B cell (primary cell): ENCODE measurements around the gene OR4K2.
A peak's percentile ranks its signal among the peaks of the same experiment; 100 is the strongest.

ENCODE experiments used
- EZH2 ChIP-seq: IDR thresholded peaks from 2 replicates; pipeline ENCODE4 v1.6.1; 2012; ENCODE audit warnings: borderline replicate concordance, low read depth, mild to moderate bottlenecking, moderate library complexity, low read length; ENCODE audit not compliant: insufficient read depth, poor library complexity, severe bottlenecking
- TF ChIP-seq, protein P1 (sequence below): fragments of 200-600 bp; IDR thresholded peaks from one replicate; pipeline ENCODE4 v1.8.0; 2022; ENCODE audit warnings: antibody characterized with exemption, mild to moderate bottlenecking

DNA sequence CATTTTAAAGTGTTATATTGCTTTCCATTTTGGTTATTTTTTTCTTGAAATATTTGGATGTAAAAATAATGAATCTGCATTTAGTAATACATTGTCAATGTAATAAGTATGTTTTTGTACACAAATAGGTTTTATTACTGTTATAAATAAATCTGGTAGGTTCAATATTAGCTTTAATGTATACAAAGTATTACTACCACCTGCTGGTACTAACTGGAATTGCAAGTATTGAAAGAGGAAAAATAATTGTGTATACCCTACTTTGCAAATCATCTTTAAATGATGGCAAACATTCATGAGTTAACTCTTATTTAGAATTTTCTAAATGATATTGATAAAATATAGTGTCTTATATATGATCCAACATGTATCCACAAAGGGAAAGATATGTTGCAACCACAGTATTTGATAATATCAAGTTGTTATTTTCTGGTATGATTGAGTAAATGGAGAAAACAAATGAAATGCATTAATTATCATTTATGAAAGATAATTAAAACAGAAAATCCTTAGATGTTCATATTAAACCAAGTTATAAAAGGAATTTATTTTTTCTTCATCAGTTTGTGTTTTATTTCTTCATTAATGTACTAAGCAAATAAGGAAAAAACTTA, 3.2 kb downstream of the OR4K2 start:
- TF ChIP-seq EZH2 = no peak
- TF ChIP-seq, protein P1, sequence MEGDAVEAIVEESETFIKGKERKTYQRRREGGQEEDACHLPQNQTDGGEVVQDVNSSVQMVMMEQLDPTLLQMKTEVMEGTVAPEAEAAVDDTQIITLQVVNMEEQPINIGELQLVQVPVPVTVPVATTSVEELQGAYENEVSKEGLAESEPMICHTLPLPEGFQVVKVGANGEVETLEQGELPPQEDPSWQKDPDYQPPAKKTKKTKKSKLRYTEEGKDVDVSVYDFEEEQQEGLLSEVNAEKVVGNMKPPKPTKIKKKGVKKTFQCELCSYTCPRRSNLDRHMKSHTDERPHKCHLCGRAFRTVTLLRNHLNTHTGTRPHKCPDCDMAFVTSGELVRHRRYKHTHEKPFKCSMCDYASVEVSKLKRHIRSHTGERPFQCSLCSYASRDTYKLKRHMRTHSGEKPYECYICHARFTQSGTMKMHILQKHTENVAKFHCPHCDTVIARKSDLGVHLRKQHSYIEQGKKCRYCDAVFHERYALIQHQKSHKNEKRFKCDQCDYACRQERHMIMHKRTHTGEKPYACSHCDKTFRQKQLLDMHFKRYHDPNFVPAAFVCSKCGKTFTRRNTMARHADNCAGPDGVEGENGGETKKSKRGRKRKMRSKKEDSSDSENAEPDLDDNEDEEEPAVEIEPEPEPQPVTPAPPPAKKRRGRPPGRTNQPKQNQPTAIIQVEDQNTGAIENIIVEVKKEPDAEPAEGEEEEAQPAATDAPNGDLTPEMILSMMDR = peak; percentile 88
